ENCODE data around the gene CA5A.

DNA sequence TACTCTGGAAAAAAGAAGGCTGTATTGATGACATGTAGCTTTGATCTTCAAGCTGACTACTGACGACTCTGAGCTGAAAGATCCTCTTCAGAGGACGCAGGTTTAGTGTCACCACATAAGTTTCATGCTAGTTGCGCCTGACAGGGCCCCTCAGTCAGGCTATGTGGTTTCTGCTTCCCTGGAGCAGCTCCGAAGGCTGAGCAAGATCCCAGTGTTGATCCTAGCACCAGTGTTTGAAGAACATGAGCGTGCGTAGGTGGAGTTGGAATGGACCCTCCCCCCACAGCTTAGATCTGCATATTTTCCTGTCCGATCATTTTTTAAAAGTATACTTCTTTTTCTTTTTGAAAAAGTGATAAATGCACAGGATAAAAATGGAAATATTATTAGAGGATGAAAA, 32.2 kb upstream of the CA5A start:
- TF ChIP-seq, protein P1, sequence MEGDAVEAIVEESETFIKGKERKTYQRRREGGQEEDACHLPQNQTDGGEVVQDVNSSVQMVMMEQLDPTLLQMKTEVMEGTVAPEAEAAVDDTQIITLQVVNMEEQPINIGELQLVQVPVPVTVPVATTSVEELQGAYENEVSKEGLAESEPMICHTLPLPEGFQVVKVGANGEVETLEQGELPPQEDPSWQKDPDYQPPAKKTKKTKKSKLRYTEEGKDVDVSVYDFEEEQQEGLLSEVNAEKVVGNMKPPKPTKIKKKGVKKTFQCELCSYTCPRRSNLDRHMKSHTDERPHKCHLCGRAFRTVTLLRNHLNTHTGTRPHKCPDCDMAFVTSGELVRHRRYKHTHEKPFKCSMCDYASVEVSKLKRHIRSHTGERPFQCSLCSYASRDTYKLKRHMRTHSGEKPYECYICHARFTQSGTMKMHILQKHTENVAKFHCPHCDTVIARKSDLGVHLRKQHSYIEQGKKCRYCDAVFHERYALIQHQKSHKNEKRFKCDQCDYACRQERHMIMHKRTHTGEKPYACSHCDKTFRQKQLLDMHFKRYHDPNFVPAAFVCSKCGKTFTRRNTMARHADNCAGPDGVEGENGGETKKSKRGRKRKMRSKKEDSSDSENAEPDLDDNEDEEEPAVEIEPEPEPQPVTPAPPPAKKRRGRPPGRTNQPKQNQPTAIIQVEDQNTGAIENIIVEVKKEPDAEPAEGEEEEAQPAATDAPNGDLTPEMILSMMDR (conservative IDR thresholded peaks at IDR 0.05; ENCODE audit: low read depth, low read length): no peak
- peak; percentile 47; the same call in 1 of the 2 replicates for TF ChIP-seq POLR2A (IDR thresholded peaks at IDR 0.05; ENCODE audit: low read depth, low read length)
- TF ChIP-seq, protein P2, sequence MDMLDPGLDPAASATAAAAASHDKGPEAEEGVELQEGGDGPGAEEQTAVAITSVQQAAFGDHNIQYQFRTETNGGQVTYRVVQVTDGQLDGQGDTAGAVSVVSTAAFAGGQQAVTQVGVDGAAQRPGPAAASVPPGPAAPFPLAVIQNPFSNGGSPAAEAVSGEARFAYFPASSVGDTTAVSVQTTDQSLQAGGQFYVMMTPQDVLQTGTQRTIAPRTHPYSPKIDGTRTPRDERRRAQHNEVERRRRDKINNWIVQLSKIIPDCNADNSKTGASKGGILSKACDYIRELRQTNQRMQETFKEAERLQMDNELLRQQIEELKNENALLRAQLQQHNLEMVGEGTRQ (IDR thresholded peaks at IDR 0.05; ENCODE audit: low read depth, low read length): no peak; the same call in 1 of the 2 replicates

All from IMR-90 (cell line).